Skeletal muscle cell (primary cell): ENCODE data around the gene VAC14.
"Not testable (repeated sequence)": the region's sequence is repeated elsewhere in the genome, so short reads cannot be mapped to it uniquely, and the experiment has no call there.

ENCODE experiments used
- DNase-seq: peaks from one replicate; pipeline ENCODE4 v3.0.0-alpha.2; 2010; ENCODE audit warnings: low read depth
- H3K4me3 ChIP-seq: 2 replicates; pipeline ENCODE4 v1.5.1; 2011; ENCODE audit warnings: low read depth, mild to moderate bottlenecking, control low read depth, low read length, moderate library complexity

Gene VAC14

DNA sequence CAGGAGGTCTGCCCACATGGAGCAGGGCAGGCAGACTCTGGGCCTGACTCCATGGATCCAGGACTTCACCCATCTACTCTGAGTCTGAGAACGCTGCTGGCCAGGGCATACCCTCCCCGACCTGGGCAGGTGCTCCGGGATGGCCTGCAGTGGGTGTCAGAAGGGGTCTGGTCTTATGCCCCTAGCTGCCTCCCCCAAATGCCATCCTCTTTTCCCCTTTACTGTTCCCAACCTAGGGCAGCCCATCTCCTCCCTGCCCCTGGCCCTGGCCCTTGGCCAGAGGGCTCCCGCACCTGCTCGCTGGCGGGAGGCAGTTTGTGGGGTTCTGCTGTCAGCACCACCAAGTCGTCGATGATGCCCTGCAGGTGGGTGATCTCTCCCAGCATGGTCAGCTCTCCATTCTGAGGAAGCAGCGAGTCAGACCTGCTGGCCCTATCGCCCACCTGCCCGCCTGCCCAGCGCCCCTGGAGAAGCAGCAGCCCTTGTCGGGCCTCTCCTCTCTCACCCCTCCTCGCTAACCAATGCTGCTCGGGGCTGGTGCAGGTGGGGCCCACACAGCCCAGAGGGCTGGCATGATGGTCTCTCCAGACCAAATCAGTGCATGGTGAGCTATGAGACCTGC lies 123.3 kb downstream of the VAC14 start:
- no peak for DNase-seq
- no peak overlapping the region for H3K4me3 ChIP-seq

DNA sequence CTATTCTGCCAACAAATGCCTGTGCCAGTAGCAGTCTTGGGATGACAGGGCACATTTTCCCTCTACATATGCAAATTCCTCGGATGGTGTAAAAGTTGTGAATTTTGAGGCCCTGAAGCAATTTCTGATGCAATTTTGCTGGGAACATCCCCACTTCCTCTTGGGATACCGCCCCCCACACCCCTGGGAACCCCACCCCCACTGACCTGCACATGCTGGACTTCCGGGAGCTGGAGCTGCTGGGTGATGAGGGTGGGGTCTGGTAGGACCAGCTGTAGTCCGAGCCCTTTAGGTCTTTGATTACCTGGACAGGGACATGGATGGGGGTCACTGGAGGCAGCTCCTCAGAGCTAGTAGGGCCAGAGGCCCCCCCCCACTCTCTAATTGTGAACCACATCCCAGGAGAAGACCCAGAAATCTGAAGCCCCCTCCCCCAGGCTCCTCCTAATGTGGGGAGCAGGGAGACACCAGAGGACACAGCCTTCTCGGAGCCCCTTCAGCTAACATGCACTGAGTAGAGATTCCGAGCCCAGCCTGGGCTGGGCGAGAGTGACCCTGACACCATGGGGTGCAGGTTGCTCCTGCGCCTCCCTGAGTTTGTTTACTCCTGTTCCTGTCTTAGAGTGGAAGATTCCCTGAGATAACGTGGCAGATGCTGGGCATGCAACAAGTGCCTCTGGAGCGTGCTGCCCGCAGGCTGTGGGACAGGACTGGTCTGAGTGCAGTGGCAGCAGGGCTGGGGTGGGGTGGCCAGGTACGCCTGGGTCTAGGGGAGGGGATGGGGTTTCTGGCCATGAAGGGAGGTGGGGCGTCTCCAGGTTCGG lies 124.1 kb downstream of the VAC14 start:
- H3K4me3 ChIP-seq, result no peak overlapping the region
- no peak for DNase-seq

DNA sequence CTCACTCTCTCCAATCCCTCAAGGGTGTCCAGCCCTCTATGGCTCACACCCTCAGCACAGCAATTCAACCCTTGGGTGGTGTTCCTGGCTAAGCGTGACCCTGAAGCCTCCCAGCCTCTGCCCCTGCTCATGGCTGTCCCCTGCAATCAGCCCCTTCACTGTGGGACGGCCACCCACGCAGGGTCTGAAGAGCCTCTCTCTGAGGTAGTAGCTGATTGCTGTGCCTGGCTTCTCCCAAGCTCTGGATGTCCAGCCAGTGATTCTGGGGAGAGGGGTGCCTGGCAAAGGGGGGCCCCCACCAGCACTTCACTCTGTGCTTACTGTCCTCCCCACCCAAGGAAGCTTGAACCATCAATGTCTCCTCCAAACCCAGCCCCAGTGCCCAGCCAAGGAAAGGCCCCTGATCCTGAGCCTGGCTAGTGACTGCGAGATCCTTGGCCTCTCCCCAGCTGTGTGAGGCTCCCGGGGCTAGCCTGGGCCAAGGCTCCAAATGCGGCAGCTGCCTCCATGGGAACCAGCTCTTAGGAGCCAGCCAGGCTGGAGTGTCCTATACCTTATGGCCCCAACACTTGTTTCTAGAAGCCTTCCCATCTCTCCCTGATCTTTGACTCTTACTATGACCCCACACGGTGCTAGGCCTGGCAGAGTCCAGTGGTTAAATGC lies 125.0 kb downstream of the VAC14 start:
- H3K4me3 ChIP-seq, result no peak overlapping the region
- no peak for DNase-seq

DNA sequence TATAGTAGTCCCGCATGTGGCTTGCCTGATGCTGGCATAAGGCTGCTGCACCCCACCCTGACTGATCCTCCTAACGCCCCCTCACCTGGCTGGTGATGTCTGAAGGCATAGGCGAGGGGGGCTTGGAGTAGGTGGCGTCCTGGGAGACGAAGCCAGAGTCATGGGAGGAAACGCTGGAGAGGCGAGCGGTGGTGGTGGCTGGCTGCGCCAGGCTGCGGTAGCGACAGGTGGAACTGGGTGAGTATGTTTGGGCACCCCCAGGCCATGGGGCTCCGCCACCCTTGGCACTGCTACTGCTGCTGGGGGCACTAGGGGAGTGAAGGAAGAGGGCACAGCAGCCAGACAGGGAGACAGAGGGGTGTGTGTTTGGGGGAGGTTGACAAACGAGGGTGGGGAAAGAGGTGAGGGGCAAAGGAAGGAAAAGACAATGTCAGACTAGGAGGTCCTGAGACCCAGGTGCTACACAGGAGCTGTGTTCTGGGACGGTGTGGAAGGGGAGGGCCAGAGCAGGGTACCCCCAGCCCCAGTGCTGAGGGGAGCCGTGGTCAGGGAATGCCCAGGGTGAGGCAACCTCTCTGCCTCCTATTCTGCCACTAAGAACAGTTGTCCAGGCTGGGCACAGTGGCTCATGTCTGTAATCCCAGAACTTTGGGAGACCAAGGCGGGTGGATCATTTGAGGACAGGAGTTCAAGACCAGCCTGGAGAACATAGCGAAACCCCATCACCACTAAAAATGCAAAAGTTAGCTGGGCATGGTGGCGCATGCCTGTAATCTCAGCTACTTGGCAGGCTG lies 126.5 kb downstream of the VAC14 start:
- DNase-seq, result no peak

DNA sequence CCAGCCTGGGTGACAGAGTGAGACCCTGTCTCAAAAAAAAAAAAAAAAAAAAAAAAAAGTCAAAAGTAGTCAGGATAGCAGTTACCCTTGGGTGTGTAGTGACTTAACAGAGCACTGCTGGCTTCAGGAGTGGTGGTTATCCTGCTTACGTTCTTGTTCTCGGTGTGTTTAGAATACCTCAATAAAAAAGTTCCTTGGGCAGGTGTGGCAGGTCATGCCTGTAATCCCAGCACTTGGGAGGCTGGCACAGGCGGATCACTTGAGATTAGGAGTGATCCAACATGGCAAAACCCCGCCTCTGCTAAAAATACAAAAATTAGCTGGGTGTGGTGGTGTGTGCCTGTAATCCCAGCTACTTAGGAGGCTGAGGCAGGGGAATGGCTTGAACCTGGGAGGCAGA lies 130.0 kb downstream of the VAC14 start:
- not testable (repeated sequence) for H3K4me3 ChIP-seq, DNase-seq

More for the DNA sequence above, 126.5 kb downstream of the VAC14 start:
- H3K4me3 ChIP-seq, result no peak overlapping the region

DNA sequence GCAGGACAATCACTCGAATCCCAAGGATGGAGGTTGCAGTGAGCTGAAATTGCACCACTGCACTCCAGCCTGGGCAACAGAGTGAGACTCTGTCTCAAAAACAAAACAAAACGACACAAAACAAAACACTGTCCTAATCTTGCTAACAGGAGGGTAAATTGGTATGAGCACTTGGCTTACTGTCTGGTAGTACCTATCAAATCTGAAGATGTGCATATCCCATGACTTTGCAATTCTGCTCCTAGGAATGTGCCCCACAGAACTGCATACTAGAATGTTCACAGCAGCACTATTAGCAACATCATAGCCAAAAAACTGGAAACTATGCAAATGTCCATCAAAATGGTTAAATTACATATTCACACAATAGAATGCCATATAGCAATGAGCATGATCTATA lies 130.8 kb downstream of the VAC14 start:
- no peak for DNase-seq
- no peak overlapping the region for H3K4me3 ChIP-seq

DNA sequence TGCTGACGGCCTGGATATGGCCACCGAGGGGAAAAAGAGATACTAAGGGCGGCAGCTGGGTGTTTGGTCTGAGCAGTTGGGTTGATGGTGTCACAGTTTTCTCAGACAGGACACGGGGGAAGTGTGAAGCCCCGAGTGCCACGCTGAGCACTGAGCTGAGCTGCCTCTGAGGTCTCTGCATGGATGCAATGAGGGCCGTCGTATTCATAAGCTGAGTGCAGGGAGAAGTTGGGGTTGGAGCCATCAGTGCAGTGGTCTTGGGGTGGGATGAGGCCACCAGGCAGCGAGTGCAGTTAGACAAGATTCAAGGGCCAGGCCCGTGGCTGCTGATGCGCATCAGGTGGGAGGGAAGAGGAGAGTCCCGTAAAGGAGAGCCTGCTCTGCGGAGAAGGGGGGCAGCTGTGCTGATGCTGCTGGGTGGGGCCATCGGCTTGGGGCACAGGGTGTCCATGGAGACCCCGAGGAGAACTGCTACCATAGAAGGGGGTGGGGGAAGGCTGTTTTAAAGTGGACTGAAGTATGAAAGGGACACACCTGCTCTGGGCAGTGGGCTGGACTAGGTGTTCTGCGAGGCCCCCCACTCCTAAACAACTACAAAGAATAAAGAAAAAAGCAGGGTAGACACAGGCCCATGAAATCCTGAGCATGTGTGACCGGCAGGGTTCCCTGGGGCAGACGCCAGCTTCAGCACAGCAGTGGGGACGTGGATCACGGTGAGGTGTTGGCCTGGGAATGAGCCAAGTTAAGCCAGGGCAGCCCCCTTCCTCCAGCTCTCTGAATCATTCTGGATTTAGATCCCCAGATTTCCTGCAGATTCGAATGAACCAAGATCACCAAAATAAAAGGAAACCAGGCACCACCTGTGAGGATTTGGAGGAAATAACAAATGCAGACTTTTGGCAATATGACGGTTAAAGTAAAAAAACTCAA lies 134.9 kb downstream of the VAC14 start:
- no peak for DNase-seq
- no peak overlapping the region for H3K4me3 ChIP-seq

DNA sequence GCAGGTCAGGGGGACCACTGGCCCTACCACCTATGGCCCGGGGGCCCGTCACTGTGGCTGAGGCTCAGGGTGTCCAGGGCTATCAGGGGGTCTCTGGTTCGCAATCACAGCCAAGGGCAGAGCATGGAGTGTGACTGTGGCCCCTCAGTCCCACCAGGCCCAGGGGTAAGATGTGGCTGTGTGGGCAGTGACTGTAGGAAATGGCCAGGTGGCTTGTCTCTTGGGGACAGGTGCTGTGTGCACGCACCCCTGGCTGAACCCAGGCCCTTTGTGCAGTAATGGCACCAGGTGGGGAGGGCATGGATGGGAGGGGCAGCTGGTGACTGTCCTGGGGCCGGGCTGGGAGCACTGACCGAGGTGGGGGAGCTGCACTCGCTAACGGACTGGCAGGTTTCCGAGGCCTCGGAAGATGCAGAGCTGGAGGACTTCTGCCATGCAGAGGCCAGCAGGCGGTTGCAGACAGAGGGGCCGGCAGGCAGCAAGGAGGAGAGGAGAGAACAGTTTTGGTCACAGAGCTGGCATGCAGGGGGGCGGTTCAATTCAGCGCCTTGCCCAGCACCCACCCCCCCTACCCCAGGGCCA lies 135.8 kb downstream of the VAC14 start:
- H3K4me3 ChIP-seq, result no peak overlapping the region
- DNase-seq, result no peak

DNA sequence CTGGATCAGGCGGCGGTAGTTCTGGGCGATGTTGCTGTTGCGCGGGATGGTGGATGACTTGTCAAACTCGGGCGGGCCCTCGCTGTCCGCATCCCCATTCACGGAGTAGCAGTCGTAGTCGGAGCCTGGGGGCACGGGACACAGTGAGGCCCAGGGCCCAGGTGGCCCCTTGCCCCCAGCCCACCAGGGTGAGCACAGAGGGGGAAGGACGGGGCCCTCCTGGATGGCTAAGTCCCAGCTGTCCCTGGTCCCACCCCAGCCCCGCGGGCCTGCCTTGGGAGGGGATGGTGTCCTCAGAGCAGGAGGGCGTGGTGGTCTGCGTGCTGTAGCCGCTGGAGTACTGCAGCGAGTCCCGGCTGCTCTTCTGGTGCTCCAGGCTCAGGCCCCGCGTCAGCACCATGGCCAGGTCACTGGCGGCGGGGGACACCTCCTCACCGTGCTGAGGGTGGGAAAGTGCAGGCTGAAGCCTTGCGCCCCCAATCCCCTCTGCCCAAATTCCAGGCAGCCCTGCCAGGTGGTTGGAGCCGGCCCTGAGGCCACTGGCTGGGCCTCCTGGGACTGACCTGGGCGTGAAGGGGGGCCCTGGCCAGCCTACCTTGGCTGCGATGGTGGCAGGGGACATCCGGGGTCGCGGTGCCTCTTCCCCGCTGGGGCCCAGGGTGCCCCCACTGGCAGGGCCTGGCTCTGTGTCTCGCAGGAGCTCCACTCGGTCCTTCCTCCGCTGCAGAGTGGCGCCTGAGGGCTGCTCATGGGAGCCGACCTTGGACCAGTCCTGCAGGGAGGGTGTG lies 136.4 kb downstream of the VAC14 start:
- no peak for DNase-seq
- no peak overlapping the region for H3K4me3 ChIP-seq

DNA sequence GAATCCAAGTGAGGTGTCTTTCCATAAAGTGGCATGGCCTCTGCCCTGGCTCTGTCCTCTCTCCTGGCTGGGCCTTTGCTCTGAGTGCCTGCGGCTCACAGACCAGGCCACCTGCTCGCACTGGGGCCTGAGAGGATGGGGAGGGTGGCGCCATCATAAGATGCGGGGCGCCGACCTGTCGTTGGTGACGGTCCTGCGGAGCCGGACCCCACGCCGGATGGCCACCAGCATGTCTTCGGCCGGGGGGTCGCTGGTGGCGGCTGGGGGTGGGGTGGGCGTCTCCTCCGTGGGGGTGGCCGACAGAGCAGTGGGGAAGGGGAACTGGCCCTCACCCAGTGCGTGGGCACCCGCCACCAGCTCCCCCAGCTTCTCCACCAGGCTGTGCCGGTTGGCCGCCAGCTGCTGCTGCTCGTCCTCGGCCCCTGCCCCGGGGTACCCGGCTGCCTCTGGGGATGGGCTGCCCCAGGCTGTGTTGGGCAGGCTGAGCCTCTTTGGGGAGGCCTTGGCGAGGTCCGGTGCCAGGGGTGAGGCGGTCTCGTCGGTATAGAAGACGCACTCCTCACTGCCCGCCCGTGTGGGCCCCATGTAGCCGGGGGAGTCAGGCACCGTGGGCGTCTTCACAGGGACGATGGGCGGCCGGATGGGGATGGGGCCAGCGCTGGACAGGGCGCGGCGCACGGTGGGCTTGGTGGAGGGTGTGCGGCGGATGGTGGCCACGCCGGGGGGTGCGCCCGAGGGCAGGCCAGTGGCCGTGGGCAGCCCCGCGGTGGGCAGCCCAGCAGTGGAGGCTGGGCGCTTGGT lies 137.2 kb downstream of the VAC14 start:
- H3K4me3 ChIP-seq, result no peak overlapping the region
- no peak for DNase-seq

DNA sequence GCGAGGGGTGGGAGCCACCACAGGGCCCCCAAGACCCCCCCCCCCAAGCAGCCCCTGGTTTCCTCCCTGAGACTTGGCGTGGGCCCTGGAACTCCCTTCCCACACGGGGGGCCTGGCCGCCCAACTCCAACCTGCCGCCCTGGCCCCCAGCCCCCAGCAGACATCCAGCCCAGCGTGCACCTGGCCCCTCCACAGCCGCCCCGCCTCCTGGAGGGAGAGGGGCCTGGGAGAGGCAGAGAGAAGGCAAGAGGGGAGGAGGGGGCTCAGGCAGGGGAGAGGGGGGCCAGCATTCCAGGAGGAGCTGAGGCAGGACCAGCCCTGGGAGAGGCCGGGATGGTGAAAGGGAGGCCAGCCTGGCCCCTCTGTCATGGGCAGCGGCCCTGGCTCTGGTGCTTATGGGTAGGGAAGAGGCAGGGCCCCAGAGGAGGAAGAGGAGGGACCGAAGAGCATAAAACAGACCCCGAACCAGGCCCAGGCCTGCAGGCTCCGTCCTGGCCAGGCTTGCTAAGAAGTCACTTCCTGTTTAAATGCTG lies 137.9 kb downstream of the VAC14 start:
- H3K4me3 ChIP-seq, result no peak overlapping the region
- no peak for DNase-seq

DNA sequence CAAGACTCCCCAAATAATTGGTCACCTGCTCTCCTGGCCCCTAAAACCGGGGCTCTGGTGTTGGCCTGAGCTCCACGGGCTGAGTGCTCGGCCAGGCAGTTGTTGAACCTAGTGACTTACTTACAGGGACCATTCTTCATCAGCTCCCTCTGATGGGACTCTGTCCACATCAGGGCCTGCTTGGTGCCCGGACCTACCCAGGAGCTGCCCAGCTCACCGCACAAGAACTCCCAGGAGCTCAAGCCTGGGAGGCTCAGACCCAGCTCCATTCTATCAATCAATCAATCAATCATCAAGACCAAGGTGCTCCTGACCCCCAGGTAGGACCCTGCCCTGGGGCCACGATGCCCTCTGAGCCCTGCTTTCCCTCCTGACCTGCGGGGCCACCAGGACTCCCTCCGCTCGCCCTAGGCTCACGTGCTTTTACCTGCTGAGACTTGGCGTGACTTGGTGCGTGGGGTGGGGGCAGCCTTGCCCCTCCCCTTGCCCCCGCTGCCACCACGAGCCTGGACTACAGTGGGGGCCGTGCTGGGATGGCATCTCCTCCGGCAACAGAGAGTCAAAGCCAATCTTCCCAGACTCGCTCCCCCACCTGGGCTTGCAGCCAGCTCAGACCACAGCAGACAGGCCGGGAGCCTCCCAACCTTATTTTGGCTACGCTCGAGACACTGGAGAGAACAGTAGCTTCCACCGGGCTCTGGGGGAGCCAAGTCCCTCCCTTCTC lies 138.9 kb downstream of the VAC14 start:
- DNase-seq, result no peak
- H3K4me3 ChIP-seq, result no peak overlapping the region

DNA sequence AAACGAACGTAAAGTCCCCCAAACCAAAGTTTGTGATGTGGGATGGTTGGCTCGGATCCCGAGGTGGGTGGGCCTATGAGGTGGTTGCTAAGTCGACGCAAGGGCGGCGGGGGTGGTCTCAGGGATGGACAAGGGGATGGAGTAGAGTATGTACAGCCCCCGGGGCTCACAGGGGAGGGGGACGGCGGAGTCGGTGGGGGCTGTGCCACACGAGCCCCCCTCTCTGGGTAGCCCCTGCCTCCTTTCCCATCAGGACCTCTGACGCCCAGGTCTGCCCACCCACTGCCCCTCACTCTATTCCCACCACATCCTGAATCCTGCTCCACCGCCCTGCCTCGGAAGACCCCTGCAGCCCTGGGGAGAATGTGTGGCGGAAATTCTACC lies 139.4 kb downstream of the VAC14 start:
- no peak for DNase-seq
- no peak overlapping the region for H3K4me3 ChIP-seq

DNA sequence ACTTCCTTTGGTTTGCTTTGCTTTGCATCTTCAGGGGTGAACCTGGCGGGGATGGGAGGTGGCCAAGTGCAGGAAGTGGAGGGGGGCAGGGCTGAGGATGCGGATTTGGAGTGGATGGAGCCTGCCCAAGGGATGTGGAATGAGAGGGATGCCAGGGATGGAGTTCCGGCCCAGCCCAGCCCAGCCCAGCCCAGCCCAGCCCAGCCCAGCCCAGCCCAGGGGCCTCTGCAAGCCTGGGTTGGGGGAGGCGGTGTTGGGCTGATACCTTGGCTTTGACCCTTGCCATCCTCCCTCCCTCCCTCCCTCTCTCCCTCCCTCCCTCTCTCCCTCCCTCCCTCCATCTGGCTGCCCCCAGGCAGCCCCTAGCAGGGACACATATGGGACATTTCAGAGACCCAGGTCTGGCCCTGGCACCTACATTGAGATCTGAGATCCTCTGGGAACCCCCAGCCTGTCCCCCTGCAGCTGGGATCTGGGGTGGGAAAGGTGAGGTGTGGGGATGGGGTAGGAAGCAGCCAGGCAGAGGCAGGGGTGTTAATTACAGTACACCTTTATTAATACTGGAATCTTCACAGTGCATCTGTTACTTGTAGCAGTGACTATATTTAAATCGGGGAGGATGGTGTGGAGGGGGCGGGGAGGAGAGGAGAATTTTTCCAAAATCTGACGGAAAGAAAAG lies 140.1 kb downstream of the VAC14 start:
- DNase-seq, result no peak

DNA sequence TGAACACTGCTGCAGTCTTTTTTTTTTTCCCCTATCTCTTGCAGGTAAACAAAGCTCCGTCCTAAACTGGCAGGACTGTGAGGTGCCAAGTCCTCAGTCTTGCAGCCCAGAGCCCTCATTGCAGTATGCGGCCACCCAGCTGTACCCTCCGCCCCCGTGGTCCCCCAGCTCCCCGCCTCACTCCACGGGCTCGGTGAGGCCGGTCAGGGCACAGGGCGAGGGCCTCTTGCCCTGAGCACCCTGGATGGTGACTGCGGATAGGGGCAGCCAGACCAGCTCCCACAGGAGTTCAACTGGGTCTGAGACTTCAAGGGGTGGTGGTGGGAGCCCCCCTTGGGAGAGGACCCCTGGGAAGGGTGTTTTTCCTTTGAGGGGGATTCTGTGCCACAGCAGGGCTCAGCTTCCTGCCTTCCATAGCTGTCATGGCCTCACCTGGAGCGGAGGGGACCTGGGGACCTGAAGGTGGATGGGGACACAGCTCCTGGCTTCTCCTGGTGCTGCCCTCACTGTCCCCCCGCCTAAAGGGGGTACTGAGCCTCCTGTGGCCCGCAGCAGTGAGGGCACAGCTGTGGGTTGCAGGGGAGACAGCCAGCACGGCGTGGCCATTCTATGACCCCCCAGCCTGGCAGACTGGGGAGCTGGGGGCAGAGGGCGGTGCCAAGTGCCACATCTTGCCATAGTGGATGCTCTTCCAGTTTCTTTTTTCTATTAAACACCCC lies 140.8 kb downstream of the VAC14 start:
- H3K4me3 ChIP-seq, result no peak overlapping the region
- no peak for DNase-seq

More for the DNA sequence above, 140.1 kb downstream of the VAC14 start:
- H3K4me3 ChIP-seq, result no peak overlapping the region
